Measurements from ENCODE around the gene MGP. TPM values are rescaled to one million over a fixed set of nuclear protein-coding genes. Genes with fewer than 3 reads are reported as not detected.
A peak's percentile ranks its signal among the peaks of the same experiment; 100 is the strongest.

Gene MGP
- total and polyA plus RNA-seq, 3 donors from 2014 or later = 56.7 to 656 (median 76.8) TPM

GRCh38 chr12:14868916-14869506, 16.6 kb downstream of the MGP start:
- 93 to 100% methylated on average over 1 to 3 of the region's 3 CpGs for WGBS, 2 donors
- intact Hi-C loops (cut with DNase I; ENCODE audit: low total_unique reads) = no loop called here
- no peaks in the 10 kb centered on the region for H3K4me1 ChIP-seq
- H3K27ac ChIP-seq = no peak overlapping the region
- H3K36me3 ChIP-seq (ENCODE audit: low read depth, missing control alignments) = no peaks in the 10 kb centered on the region
- H3K27me3 ChIP-seq = no peaks in the 10 kb centered on the region
- no peak overlapping the region for H3K4me3 ChIP-seq
- DNase-seq = no peak
- TF ChIP-seq, protein P1, sequence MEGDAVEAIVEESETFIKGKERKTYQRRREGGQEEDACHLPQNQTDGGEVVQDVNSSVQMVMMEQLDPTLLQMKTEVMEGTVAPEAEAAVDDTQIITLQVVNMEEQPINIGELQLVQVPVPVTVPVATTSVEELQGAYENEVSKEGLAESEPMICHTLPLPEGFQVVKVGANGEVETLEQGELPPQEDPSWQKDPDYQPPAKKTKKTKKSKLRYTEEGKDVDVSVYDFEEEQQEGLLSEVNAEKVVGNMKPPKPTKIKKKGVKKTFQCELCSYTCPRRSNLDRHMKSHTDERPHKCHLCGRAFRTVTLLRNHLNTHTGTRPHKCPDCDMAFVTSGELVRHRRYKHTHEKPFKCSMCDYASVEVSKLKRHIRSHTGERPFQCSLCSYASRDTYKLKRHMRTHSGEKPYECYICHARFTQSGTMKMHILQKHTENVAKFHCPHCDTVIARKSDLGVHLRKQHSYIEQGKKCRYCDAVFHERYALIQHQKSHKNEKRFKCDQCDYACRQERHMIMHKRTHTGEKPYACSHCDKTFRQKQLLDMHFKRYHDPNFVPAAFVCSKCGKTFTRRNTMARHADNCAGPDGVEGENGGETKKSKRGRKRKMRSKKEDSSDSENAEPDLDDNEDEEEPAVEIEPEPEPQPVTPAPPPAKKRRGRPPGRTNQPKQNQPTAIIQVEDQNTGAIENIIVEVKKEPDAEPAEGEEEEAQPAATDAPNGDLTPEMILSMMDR (IDR thresholded peaks at IDR 0.05) = no peak
- no peak for TF ChIP-seq POLR2A (IDR thresholded peaks at IDR 0.05)
- no peaks in the 10 kb centered on the region for H3K9me3 ChIP-seq

GRCh38 chr12:14860490-14860889, 25.2 kb downstream of the MGP start:
- intact Hi-C loops (cut with DNase I; ENCODE audit: low total_unique reads) = no loop called here
- TF ChIP-seq, protein P1 (IDR thresholded peaks at IDR 0.05) = no peak
- no peak for TF ChIP-seq POLR2A (IDR thresholded peaks at IDR 0.05)

DNA sequence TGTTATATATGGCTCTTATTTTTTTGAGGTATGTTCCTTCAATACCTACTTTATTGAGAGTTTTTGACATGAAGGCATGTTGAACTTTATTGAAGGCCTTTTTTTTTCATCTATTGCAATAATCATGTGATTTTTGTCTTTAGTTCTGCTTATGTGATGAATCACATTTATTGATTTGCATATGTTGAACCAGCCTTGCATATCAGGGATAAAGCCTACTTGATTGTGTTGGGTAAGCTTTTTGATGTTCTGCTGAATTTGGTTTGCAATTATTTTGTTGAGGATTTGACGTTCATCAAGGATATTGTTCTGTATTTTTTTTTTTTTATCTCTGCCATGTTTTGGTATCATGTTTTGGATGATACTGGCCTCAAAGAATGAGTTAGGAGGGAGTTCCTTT, 27.1 kb downstream of the MGP start:
- WGBS, 2 donors = 90 to 91% methylated on average over 1 of the region's 1 CpG
- Histone ChIP-seq H3K4me3 (no peak overlapping the region), H3K27ac (no peak overlapping the region), H3K4me1 (peaks cover 8% of the 10 kb centered on the region), H3K36me3 (ENCODE audit: low read depth, missing control alignments) (no peaks in the 10 kb centered on the region), H3K27me3 (no peaks in the 10 kb centered on the region), H3K9me3 (no peaks in the 10 kb centered on the region)
- no peak for TF ChIP-seq POLR2A (IDR thresholded peaks at IDR 0.05)
- TF ChIP-seq, protein P1 (IDR thresholded peaks at IDR 0.05) = no peak
- intact Hi-C loops (cut with DNase I; ENCODE audit: low total_unique reads) = no loop called here
- DNase-seq = no peak

More at GRCh38 chr12:14860490-14860889, 25.2 kb downstream of the MGP start:
- Histone ChIP-seq H3K4me1 (no peaks in the 10 kb centered on the region), H3K9me3 (no peaks in the 10 kb centered on the region), H3K4me3 (no peak overlapping the region), H3K36me3 (ENCODE audit: low read depth, missing control alignments) (no peaks in the 10 kb centered on the region), H3K27me3 (no peaks in the 10 kb centered on the region), H3K27ac (no peak overlapping the region)
- DNase-seq = no peak

GRCh38 chr12:14854586-14855183, 31.0 kb downstream of the MGP start:
- DNase-seq = no peak
- Histone ChIP-seq H3K27me3 (no peaks in the 10 kb centered on the region), H3K9me3 (no peaks in the 10 kb centered on the region), H3K4me3 (no peak overlapping the region), H3K27ac (no peak overlapping the region), H3K36me3 (ENCODE audit: low read depth, missing control alignments) (no peaks in the 10 kb centered on the region), H3K4me1 (peaks cover 11% of the 10 kb centered on the region)
- no peak for TF ChIP-seq POLR2A (IDR thresholded peaks at IDR 0.05)
- TF ChIP-seq, protein P1 (IDR thresholded peaks at IDR 0.05) = no peak
- 52 to 58% methylated on average over 6 of the region's 6 CpGs for WGBS, 2 donors
- intact Hi-C loops (cut with DNase I; ENCODE audit: low total_unique reads) = no loop called here

DNA sequence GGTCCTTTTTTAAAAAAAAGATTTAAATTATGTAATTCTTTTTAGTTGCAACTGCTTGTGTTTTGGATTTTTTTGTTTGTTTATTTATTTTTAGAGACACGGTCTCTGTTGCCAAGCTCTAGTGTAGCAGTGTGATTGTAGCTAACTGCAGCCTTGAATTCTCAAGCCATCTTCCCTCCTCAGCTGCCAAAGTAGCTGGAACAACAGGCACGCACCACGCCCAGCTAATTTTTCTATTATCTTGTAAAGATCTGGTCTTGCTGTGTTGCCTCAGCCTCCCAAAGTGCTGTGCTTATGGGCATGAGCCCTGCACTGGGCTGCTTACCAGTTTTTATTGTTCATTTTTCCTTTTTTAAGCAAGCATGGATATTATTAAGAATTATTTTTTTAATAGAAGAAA, 31.7 kb downstream of the MGP start:
- no peaks in the 10 kb centered on the region for H3K27me3 ChIP-seq
- peaks cover 11% of the 10 kb centered on the region for H3K4me1 ChIP-seq
- intact Hi-C loops (cut with DNase I; ENCODE audit: low total_unique reads) = no loop called here
- no peak for TF ChIP-seq POLR2A (IDR thresholded peaks at IDR 0.05)
- TF ChIP-seq, protein P1 (IDR thresholded peaks at IDR 0.05) = no peak
- no peaks in the 10 kb centered on the region for H3K9me3 ChIP-seq
- H3K36me3 ChIP-seq (ENCODE audit: low read depth, missing control alignments) = no peaks in the 10 kb centered on the region
- peak; percentile 71 for DNase-seq
- H3K27ac ChIP-seq = peak overlapping the region; percentile 1 to 12
- no peak overlapping the region for H3K4me3 ChIP-seq
- 27 to 41% methylated on average over 3 of the region's 3 CpGs for WGBS, 2 donors

All from testis (tissue), 3 donors.